Measurements from ENCODE around the gene PTPRD.

The PTPRD gene

DNA sequence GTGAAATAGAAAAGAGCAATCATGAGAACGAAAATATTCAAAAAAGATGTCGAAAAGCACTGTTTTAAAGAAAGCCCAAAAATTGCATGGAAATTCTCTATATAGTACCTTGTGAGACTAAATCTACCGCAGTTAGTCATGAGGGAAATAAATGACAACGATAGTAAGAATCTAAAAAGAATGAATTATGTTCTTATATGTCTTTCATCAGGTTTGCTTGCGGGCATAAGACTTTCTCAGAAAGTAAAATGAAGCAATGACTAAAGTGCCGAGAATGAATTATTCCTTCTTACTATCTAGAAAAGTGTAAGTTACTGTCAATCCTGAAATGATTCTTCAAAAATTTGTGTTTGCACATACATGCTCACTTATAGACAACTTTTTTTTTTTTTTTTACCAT, 26.4 kb downstream of the PTPRD start:
- in situ Hi-C loops (cut with HindIII; ENCODE audit: low sequenced_read_pairs), result no loop called here
- no peak overlapping the region for H3K4me3 ChIP-seq (ENCODE audit: low read depth, low read length)
- TF ChIP-seq, protein P1, sequence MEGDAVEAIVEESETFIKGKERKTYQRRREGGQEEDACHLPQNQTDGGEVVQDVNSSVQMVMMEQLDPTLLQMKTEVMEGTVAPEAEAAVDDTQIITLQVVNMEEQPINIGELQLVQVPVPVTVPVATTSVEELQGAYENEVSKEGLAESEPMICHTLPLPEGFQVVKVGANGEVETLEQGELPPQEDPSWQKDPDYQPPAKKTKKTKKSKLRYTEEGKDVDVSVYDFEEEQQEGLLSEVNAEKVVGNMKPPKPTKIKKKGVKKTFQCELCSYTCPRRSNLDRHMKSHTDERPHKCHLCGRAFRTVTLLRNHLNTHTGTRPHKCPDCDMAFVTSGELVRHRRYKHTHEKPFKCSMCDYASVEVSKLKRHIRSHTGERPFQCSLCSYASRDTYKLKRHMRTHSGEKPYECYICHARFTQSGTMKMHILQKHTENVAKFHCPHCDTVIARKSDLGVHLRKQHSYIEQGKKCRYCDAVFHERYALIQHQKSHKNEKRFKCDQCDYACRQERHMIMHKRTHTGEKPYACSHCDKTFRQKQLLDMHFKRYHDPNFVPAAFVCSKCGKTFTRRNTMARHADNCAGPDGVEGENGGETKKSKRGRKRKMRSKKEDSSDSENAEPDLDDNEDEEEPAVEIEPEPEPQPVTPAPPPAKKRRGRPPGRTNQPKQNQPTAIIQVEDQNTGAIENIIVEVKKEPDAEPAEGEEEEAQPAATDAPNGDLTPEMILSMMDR (IDR thresholded peaks at IDR 0.05; ENCODE audit: low read depth, low read length, missing control alignments), result no peak
- no peak for DNase-seq (ENCODE audit: low read depth)

DNA sequence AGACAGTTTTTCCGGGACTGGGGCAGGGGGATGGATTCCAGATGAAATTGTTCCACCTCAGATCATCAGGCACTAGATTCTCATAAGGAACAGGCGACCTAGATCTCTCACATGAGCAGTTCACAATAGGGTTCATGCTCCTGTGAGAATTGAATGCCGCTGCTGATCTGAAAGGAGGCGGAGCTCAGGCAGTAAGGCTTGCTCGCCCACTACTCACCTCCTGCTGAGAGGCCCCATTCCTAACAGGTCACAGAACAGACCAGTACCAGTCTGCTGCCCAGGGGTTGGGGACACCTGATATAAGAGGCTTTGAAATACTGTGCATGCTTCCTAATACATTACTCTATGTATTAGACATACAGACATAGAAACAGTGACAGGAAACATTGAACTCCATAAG, 41.1 kb downstream of the PTPRD start:
- DNase-seq (ENCODE audit: low read depth), result no peak
- in situ Hi-C loops (cut with HindIII; ENCODE audit: low sequenced_read_pairs), result no loop called here
- H3K4me3 ChIP-seq (ENCODE audit: low read depth, low read length), result no peak overlapping the region
- TF ChIP-seq, protein P1 (IDR thresholded peaks at IDR 0.05; ENCODE audit: low read depth, low read length, missing control alignments), result no peak

DNA sequence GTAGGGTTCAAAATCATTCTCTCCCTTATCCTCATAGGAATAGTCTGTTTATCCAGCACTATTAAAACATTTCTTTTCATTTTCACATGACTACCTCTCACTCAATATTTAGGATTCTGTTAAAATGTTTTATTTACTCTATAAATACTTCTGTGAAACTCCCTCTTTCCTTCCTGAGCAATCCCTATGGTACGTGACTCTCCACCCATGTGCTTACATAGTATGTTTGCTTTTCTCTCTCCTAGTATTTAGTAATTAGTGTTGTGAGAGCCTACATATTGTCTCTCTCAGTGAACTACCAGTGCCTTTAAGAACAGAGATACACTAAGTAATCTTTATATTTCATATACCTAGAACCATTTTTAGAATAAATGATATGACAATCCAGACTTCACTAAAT, 46.0 kb downstream of the PTPRD start:
- no peak for DNase-seq (ENCODE audit: low read depth)
- TF ChIP-seq, protein P1 (IDR thresholded peaks at IDR 0.05; ENCODE audit: low read depth, low read length, missing control alignments), result no peak
- no peak overlapping the region for H3K4me3 ChIP-seq (ENCODE audit: low read depth, low read length)
- in situ Hi-C loops (cut with HindIII; ENCODE audit: low sequenced_read_pairs), result no loop called here

DNA sequence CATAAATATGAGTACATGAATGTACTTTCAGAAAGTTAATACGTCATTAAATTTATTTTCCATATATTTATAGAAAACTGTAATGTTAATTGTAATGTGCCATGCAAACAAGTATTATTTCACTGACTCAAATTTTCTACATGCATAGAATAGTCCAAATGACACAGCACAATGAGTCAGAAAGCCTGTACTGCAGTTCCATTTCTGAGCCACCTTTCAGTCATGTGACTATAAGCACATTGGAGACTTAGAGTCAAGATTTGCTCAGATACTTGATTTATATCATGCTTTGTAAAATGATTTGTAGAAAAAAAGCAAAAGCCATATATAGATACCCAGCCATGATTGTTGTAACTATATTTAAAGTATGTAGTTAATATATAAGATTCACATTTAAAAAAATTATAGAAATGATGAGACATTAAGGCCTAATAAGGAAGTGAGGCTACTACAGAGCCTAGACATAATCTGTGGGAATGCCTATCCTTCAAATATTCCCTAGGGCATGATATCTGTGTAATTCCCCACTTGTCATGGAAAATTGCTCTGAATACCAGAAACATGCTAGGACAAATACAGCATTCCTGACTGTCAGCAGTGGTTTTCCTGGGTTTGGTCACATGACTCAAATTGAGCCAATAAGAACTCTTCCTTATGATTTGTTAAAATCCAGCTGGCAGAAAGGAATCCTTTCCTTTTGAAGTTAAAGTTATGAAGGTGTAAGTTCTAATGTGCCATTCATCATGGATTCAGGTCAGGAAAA, 50.0 kb downstream of the PTPRD start:
- TF ChIP-seq, protein P1 (IDR thresholded peaks at IDR 0.05; ENCODE audit: low read depth, low read length, missing control alignments), result no peak
- no peak overlapping the region for H3K4me3 ChIP-seq (ENCODE audit: low read depth, low read length)
- no peak for DNase-seq (ENCODE audit: low read depth)
- in situ Hi-C loops (cut with HindIII; ENCODE audit: low sequenced_read_pairs), result no loop called here

DNA sequence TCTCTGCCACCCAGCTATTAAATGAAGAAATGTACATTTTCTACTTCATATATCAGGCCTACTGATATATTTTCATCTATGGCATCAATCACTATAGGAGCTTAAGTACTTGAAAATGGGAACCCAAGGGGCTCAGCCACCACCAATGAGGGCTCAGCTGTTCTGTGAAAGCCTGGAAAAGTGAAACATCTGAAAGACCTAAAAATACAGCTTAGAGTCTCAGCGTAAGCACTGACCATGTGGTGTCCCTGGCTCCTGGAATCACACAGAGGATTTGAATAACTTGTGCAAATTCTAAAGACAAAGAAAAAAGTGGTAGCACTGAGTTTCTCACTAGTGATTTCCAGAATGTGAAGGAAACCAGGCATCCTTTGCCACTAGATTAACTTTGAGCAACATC, 64.5 kb downstream of the PTPRD start:
- TF ChIP-seq, protein P1 (IDR thresholded peaks at IDR 0.05; ENCODE audit: low read depth, low read length, missing control alignments), result no peak
- in situ Hi-C loops (cut with HindIII; ENCODE audit: low sequenced_read_pairs), result no loop called here
- DNase-seq (ENCODE audit: low read depth), result no peak
- H3K4me3 ChIP-seq (ENCODE audit: low read depth, low read length), result no peak overlapping the region

DNA sequence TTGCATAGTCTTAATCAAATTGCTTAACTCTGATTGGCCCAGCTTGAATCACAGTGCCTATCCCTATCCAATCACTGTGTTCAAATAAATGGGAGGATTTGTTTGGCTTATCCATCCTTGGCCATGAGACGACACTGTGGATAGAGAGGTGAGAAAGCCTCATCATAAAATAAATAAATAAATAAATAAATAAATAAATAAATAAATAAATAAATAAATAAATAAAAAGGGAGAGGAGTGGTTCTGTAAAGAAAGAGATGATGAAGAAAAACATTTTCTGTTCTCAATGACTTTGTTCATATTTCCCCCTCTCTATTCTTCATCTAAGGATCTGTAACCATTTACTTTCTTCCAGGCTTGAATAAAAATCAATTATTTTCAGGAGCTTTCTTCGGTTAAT, 74.7 kb downstream of the PTPRD start:
- DNase-seq (ENCODE audit: low read depth), result no peak
- TF ChIP-seq, protein P1 (IDR thresholded peaks at IDR 0.05; ENCODE audit: low read depth, low read length, missing control alignments), result no peak
- in situ Hi-C loops (cut with HindIII; ENCODE audit: low sequenced_read_pairs), result loop anchor here (10.0 kb wide), 1 partner anchor 57 kb away; no protein-coding TSS in a partner anchor
- H3K4me3 ChIP-seq (ENCODE audit: low read depth, low read length), result no peak overlapping the region
